HepG2 (cell line): ENCODE results near the gene RPL36. TPM values are rescaled to one million over a fixed set of nuclear protein-coding genes. Genes with fewer than 3 reads are reported as not detected.
A peak's percentile ranks its signal among the peaks of the same experiment; 100 is the strongest.

Experiments
- HIC2 ChIP-seq: sonication (generic); formaldehyde crosslinking; IDR thresholded peaks from 2 replicates; pipeline ENCODE4 v1.9.0; 2022; ENCODE audit warnings: low read depth, missing genetic modification reagents
- HOXA7 ChIP-seq: sonication (generic); formaldehyde crosslinking; IDR thresholded peaks from 2 replicates; pipeline ENCODE4 v1.8.1; 2022; ENCODE audit warnings: mild to moderate bottlenecking, missing genetic modification reagents, moderate library complexity
- POLR2AphosphoS5 ChIP-seq: IDR thresholded peaks from 2 replicates; pipeline ENCODE4 v1.6.1; 2012; ENCODE audit warnings: low read depth, low read length
- ZBTB26 ChIP-seq: IDR thresholded peaks from 2 replicates; pipeline ENCODE4 v1.6.1; 2016; ENCODE audit warnings: missing compliant biosample characterization, missing genetic modification reagents, borderline replicate concordance
- ZBTB7B ChIP-seq: sonication (generic); formaldehyde crosslinking; IDR thresholded peaks from 2 replicates; pipeline ENCODE4 v1.4.0; 2020; ENCODE audit warnings: missing genetic modification reagents
- ZIK1 ChIP-seq: sonication (generic); formaldehyde crosslinking; IDR thresholded peaks from 2 replicates; pipeline ENCODE4 v1.5.0; 2020; ENCODE audit warnings: mild to moderate bottlenecking, low read depth, missing genetic modification reagents, borderline replicate concordance
- ZNF296 ChIP-seq: sonication (generic); formaldehyde crosslinking; conservative IDR thresholded peaks from 2 replicates; pipeline ENCODE4 v1.5.0; 2020; ENCODE audit warnings: mild to moderate bottlenecking, missing genetic modification reagents
- polyA plus RNA-seq, 8 experiments: library from polyadenylated mRNA; depleted of rRNA in 3 of 8; stranded (reverse) in 7 of 8; unstranded in 1 of 8; fragments of >200 nt; fragmentation: Illumina TruSeq in 4 of 8; extraction: Trizol in 4 of 8; gene quantifications; 2 replicates each; pipeline versions ENCODE4 v1.2.1 to v1.2.3, GENCODE V29; 2011 to 2016; ENCODE audit warnings: low read depth in 4 of 8, missing spikeins in 1 of 8, mixed read lengths in 1 of 8; ENCODE audit not compliant: insufficient read depth in 1 of 8
- total RNA-seq, 5 experiments: library from RNA; depleted of rRNA; stranded (reverse); fragments of >200 nt; fragmentation: Illumina TruSeq; extraction: Trizol; gene quantifications; 2 replicates each; pipeline ENCODE4 v1.2.3, GENCODE V29; 2016; ENCODE audit warnings: low read depth in 1 of 5

The RPL36 gene
- total and polyA plus RNA-seq, 2 of the 13 experiments (the other 11 are each of a cell fraction or from before 2014, with no cell fraction given), result 706 to 740 TPM

DNA sequence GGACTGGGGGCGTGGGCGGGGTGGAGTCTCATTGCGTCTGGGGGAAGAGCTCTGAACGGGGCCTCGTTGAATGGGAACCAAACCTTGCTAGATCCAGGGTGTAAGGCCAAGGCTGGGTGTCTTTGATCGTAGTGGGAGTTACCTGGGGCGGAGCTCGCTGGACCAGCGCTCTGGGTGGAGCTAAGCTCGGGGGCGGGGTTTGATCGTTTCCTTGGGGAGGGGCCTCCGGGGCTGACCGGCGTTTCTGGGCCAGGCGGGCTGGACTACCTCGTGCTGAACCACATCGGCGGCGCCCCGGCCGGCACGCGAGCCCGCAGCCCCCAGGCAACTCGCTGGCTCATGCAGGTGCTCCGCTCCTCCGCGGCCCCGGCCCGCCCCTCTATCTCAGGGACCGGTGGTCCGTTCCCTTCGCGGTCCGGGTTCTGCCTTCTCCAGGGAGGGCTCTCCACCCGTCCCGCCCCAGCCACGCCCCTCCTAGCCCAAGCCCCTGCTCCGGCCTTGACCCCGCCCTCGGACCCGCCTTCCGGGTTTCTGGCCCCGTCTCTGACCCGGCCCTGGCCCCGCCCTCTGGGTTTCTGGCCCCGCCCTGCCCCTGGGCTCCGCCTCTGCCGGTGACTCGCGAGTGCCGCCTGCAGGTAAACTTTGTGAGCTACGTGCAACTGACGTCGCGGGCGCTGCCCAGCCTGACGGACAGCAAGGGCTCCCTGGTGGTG lies 3.3 kb upstream of the RPL36 start (continued):
- TF ChIP-seq ZIK1, result no peak
- no peak for TF ChIP-seq HOXA7 (CRISPR knock-in tag)
- no peak for TF ChIP-seq HIC2 (CRISPR knock-in tag)
- TF ChIP-seq ZBTB26 (CRISPR knock-in tag), result no peak
- TF ChIP-seq ZNF296 (CRISPR knock-in tag), result no peak
- peak; percentile 57 for TF ChIP-seq POLR2AphosphoS5
- TF ChIP-seq ZBTB7B (CRISPR knock-in tag), result no peak
